Colon (tissue), 2 donors: ENCODE data around the gene SLC6A4.
"Not testable (repeated sequence)": the region's sequence is repeated elsewhere in the genome, so short reads cannot be mapped to it uniquely, and the experiment has no call there.

Experiments used
- FAIRE-seq: peaks from 2 replicates; lab custom pipeline; 2012; peaks lifted over from hg19 to GRCh38; lab: Jason Lieb, UNC
- donor health status: control.
- donor health status: control.

Gene SLC6A4

DNA sequence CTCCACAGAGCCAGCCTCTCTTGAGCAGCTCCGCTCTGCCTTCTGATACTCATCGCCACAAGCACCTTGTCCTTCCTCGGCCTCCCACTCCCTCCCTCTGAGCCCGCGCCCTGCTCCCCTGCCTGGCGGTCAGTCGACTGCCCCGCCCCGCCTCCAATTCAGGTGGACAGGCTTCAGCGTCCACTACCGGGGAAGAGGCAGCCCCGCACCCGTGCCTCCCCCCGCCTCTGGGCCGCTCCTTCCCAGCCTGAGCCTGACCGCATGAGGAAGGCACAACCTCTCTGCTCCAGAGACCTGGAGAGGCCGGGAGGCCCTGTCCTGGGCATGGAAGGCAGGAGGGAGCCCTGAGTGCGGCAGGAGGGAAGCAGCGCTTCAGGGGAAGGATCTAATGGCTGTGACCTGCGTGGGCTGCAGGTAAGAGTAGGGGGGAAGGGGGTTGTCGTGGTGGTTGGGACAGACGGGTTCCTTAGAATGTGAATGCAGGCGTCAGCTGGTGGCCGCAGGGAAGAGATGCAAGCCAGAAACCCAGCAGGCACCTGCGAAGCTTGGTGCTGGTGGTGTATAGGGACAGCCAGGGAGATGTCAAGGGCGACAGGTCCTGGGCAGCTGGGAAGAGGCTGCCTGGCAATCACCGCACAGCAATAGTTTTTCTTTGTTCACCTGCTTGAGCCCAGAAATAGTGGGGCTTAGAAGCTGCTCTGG lies 3.0 kb upstream of the SLC6A4 start:
- no peak for FAIRE-seq

DNA sequence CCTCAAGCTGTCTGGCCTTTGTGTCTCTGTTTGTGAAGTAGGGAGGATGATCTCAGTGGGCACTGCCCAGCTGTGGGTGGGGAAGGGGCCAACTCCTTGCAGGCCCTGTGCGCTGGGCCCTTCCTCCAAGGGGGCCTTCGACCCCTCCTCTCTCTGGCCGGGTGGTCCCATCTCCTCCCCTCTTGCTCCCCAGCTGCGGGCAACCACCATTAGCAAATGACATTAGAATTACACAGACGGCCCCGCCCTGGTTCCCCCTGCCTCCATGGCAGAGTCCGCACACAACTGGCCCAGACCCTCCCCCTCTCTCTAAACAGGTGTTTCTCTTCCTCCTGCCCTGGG lies 2.5 kb upstream of the SLC6A4 start:
- FAIRE-seq, result no peak

DNA sequence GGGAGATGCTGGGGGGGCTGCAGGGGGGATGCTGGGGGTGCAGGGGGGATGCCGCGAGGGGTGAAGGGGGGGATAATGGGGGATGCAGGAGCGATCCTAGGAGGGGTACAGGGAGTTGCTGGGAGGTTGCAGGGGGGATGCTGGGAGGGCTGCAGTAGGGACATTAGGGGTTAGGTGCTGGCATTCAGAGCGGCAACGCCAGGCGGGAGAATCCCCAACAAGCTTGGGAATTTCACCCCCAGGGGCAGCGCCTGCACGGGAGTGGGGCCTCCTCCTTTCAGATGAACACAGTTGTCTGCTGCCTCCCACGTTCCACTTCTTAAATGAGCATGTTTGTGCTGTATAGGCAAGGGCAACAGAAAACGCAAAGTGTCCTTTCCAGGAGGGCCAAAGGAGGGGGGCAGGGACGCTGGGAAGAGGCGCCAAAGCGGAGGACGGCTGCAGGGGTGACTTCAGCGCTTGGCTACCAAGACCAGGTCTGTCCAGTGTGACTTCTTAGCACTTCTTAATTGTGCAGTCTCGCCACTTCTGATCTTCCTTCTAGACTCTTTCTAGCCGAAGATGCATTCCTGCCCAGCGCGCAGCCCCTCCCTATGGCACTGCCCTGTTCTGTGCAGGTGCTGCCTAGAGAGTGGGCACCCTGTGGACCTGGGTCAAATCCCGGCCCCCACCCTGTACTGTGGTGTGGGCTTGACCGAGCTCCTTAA lies 2.0 kb upstream of the SLC6A4 start:
- no peak for FAIRE-seq

DNA sequence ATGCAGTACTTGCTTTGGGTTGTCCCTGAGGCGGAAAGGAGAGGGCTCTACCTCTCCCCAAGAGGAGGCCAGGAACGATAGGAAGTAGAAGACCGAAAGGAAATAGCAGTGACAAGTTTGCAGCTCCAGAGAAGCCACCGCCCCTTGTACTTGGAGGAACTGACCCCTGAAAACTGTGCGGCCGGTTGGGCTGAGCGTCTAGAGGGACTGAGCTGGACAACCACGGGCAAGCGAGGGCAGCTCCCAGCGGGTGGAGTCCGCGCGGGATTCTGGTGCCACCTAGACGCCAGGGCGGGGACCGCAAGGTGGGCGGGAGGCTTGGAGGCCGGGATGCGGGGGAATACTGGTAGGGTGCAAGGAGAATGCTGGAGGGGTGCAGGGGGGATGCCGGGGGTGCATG lies 1.3 kb upstream of the SLC6A4 start:
- FAIRE-seq, result no peak

DNA sequence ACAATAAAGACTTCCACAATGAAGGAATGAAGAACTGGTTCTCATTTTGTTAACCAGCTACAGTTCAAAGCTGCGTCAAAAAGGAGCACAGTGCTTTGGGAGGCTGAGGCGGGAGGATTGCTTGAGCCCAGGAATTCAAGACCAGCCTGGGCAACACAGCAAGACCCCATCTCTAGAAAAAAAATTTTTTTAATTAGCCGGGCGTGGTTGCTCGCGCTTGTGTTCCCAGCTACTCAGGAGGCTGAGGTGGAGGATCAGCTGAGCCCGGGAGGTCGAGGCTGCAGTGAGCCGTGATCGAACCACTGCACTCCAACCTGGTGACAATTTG lies 764 bp upstream of the SLC6A4 start:
- FAIRE-seq, result no peak

DNA sequence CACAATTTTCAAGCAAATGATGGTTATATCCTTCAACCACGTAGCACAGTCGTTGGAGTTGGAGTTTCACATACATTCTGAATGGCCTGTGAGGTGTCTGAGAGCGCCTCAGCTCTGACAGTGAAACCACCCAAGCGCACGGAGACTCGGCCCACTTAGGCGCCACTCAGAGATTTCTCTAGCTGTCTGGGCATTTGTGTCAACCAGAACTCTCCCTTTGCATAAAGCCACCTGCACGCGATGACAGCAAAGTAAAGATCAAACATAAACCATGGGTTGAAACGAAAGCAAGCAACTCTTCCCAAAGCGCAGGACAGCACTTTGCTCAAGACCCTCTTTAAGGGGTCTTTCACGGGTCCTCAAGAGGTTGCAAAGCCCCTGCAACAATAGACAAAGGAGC lies 533 bp downstream of the SLC6A4 start:
- no peak for FAIRE-seq

DNA sequence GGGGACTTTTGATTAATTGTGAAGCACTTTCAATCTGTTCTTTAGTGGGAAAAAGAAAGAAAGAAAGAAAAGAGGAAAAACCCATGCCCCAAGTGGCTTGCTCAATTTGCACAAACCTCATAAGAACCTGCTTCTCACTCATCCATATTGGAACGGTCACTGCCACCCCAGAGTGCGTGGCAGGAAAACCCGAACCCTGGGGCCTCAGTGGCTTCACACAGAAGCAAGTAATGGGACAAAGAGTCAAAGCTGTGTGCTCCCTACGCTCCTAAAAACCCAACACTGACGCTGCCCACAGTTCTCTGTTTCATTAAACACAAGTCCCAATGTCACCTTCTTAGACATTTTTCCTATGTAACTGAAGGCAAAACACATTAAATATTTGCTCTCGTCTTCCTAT lies 1.2 kb downstream of the SLC6A4 start:
- no peak for FAIRE-seq

DNA sequence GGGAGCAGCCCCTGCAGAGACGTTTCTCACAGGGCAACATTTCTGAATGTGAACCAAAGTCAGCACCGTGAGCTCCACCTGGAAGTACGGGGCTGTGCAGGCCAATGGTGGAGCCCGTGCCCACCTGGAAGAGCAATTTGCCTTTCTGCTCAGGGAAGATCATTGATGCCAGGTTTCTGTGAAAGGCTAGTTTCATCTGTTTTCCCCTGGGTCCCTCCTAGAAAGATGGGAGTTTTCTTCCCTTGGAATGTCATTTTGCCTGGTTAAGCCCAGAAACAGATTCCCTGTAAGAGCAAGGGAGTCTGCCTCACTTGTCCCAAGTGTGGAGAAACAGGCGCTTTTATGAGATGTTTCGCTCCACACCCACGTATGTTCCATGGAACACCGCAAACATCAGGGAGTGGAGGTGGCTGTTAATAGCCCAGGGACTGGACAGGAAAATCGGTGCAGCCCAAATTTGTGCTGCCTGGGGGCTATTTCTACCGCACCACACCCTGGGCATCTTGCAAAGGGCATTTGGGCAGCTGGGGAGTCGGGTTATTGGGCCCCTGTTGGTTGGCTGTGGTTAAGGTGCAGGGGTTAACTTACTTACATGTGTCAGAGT lies 2.6 kb downstream of the SLC6A4 start:
- FAIRE-seq, result no peak

DNA sequence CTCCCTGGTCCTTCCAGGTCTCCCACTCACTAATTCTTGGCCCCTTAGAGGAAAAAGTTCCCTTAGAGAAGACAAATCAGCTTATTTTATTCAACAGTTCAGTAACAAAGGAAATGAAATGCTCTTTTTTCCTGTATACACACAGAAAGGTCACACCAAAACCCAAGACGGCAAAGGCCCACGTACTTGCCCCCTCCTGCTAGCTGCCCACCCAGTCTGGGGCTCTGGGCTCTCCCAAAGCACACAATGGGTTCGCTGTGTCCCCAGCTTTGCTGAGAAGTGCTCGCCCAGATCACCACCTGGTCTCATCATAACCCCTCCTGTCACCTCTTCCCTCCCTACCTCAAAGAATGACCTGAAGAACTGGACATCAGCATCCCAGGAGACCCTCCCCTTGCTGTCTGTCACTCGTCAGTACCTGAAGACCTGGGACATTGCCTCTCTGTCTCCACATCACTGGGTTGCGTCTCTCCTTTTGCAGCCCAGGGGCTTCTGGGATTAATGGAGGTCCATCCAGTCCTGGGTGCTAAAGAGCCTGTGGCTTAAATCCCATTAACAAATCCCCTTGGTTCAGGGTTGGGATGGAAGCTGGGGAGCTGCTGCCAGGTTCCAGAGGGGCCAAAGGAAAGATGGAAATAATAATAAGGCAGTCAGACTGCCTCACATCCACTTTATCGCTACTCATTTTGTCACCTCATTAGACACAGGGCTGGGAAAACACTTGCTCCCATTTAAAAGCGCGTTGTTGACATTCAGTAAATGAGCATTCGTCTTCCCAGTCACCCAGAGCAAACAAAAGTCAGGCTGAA lies 3.3 kb downstream of the SLC6A4 start:
- no peak for FAIRE-seq

DNA sequence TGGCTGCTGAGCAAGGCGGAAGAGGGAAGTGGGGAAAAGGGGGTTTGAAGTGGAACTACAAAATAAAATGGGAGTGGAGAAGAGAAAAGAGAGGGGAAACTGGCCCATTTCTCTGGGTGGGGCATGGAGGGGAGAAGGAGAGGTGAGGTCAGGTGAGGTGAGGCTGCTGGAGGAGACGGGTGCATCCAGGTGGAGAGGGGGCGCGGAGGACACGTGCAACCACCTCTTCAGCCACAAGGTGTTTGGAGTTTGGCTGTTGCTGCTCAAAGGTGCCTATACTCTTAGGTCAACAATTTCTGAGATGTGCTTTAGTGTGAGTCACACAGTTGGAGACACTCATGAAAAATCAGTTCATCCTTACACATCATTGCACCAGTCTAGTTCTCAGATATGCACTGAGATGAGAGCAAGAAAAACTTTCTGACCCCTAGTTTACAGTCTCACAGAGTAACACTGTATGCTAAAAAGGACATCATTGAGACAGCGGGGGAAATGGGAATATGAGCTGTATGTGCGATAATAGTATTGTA lies 4.8 kb downstream of the SLC6A4 start:
- no peak for FAIRE-seq

DNA sequence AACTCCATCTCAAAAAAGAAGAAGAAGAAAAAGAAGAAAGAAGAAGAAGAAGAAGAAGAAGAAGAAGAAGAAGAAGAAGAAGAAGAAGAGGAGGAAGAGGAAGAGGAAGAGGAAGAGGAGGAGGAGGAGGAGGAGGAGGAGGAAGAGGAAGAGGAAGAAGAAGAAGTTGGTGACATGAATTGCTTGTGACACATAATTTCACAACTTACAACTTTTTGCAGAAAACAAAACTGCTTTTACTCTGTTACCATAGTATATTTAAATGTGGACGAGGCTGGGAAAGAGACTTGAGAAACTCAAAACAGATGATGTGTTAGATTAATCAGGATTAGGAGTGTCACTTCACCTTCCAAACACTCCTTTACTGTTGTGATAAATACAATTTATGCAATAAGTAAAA lies 5.5 kb downstream of the SLC6A4 start:
- FAIRE-seq, result not testable (repeated sequence)

DNA sequence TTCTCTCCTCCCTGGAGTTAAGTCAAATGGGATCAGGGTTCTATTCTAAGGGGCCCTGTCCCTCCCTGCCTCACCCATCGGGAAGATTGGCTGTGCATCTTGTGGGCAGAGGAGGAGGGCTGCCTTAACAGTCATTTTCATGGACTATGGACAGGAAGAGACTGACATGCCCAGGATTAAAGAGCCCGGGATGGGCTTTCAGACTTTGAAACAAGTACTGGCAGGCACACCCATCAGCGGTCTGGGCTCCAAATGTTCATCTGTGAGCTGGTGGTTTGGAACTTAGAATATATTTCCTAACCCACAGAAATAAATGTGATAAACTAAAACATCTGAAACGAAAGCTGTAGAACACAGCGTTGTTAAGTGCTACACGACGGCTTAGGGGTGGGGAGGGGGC lies 6.5 kb downstream of the SLC6A4 start:
- no peak for FAIRE-seq

DNA sequence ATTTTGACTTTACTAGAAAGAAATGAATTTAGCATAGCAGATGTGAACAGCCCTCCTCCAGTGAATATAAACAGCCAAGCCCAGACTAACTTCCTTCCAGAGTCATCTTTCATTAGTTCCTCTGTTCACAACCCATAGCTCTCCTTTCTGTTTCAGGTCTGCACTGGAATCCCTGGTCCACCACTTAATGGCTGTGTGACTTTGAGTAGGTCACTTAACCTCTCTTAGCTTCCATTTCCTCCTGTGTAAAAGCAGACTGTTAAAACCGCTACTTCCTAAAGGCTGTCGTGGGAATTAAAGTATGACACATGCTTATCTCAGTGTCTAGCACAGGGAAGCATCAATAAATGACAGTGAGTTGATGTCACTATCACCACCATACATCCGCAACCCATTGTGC lies 7.5 kb downstream of the SLC6A4 start:
- no peak for FAIRE-seq

DNA sequence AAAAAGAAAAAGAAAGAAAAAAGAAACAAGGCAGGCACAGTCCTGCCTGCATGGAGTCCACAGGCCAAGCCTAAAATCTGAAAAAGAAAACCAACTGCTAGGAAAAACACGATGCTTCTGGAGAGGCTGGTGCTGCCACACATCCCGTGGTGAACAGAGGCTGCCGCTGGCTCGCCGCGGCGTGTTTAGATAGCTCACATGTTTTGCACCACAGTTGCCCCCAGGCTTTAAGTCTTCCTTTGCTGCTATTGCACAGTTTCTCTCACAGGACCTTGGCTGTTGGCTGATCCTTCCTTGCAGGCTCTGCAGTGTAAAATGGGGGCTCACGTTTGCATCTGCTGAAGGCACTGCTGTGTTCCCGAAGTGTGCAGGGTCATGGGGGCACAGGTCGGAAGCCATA lies 8.6 kb downstream of the SLC6A4 start:
- FAIRE-seq, result no peak

DNA sequence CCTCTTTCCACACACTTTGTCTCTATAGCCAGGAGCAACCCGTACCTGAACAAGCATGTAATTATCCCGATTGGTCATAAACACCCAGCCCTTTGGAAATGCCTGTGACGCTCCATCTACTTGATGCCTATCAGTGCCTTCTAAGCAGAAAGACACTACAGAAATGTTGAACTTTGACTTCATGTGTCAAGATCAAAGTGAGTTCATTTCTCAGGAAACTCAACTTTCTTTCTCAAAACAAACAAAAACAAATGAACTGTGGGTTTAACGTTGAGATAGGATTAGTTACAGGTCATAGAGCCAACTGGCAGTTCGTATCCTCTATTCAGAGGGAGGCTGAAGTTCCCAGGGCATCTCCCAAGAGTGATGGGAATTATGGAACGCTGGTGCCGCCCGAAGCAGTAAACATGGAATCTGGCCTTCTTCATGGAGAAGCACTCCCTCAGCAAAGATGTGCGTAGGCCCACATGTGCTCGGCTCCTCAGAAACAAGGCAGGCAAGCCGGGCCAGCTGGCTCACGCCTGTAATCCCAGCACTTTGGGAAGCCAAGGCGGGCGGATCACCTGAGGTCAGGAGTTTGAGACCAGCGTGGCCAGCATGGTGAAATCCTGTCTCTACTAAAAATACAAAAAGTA lies 9.5 kb downstream of the SLC6A4 start:
- FAIRE-seq, result no peak

DNA sequence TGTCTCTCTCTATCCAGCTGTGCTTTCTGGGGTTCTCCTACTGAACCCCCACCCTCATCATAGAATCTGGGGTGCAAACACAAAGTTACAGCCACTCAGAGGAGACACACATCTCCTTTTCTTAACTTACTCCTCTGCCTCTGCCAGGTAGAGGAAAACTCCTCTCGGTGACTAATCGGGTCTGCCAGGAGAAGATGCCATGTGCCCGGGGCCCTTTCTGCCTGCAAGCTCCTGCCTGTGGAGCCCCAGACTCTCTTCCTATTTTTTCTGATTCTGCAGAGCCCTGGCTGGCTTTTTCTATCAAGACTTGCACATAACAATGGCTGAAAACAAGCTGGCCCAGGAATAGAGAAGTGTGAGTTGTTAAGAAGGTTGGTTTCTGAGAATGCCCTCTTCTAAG lies 10.4 kb downstream of the SLC6A4 start:
- no peak for FAIRE-seq

DNA sequence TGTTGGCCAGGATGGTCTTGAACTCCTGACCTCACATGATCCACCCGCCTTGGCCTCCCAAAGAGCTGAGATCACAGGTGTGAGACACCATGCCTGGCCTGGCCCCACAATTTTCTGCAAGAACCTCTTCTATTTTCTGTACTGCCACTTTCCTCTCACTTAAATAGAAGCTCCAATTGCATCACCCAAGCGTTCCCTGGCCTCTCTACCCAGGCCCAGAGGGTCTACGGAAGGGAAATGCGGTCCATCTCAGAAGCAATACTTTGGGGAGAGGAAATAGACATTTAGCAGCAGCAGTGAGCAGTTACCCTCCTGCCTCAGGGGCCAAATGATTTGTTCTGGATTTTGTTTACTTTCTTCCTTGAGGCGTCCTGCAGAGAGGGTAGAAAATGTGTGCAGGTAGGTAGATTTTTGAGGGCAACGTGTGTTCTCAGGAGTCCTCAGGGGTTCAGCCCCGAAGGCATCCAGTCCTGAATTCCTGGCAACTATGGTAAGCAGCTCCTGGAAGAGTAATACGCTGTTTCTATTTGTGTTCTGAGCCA lies 11.0 kb downstream of the SLC6A4 start:
- FAIRE-seq, result no peak

DNA sequence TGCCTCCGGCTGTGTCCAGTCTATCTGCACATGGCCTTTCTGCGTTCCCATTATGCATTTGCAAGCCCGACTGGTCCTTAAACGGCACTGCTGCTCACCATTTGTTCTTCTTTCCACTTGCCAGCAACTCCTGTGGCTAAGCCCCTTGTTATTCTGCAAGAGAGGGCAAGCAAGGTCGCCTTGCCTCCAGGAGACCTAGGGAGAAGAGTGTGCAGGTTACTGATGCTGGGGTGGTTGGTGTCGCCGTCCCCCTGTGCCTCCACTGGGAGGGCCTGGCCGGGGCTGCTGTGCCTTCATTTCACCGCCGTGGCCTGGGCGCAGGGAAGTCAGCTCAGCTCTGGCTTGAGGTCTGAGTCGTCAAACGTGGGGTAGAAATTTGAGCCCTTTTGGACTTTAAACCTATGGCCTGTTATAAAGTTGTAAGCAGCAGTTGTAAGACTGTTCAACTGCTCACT lies 12.7 kb downstream of the SLC6A4 start:
- no peak for FAIRE-seq

DNA sequence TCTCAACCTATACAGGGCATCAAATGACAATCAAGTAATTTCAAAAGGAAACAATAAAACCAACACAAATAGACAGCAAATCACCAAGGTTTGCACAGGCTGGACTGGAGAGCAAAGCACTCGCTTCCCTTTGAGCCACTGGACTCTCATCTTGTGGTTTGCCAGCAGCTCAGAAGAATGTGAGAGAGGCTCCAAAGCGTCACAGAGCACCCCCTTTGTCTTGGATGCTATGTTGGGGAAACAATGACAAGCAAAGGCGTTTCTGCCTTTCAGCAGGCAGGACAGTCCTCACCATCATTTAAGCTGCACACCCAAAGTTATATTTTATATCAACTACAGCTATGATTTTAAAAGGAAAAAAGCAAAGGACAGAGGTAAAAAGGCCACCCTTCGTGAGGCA lies 13.2 kb downstream of the SLC6A4 start:
- FAIRE-seq, result no peak

DNA sequence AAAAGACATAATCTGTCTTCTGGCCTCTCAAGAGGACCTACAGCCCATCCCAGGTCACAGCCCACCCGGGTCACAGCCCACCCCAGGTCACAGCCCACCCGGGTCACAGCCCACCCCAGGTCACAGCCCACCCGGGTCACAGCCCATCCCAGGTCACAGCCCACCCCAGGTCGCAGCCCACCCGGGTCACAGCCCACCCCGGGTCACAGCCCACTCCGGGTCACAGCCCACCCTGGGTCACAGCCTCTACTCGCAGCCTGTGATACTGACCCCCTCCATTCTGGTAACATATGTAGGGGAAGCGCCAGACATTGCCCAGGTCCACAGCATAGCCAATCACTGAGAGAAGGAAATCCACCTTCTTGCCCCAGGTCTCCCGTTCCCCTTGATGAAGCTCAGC lies 14.2 kb downstream of the SLC6A4 start:
- FAIRE-seq, result no peak

DNA sequence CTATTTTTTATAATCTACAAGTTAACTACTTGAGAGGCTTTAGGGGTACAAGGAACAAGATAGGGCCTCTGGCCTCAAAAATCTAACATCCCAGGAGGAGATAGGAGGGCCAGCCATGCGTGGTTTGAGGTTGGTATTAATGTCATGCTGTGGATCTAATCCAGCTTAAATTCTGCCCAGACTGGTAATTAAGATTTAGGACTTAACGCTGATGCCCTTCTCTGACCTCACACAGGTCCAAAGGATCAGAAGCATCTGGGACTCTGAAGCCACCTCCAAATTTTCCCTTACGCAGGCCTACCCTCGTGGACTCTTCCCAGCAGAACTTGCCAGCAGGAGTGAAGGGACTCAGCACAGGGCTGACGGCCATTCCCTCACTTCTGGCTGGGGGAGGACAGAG lies 15.1 kb downstream of the SLC6A4 start:
- FAIRE-seq, result no peak

DNA sequence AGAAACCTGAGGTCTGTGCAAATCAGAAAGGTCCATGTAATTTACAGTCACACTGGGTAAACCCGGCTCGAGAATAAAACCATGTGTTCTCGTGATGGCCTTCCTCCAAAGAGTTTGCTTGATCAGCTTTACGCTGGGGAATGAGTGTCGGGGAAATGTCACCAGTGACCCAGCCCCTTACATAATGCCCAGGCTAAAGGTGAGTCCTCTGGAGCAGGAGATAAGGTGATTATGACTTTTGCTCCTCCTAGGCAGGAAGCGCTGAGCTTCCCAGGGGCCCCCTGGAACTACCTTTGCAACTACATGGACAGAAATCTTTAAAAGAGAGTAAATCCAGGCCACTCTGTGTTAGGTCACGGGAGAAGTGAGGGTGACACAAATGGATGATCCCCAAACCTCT lies 15.7 kb downstream of the SLC6A4 start:
- FAIRE-seq, result no peak
